Thoracic aorta (tissue), 2 donors: Measurements from ENCODE around the gene LRRC28. TPM values are rescaled to one million over a fixed set of nuclear protein-coding genes. Genes with fewer than 3 reads are reported as not detected.

Experiments used
- ATAC-seq: fragments of 150-250 bp; one replicate; pipeline ENCODE4 v1.8.0; 2017; ENCODE audit warnings: low read depth; ENCODE audit not compliant: insufficient number of reproducible peaks, low FRiP score
- DNase-seq: peaks from one replicate; pipeline ENCODE4 v3.0.0-alpha.2; 2020; ENCODE audit warnings: low spot score
- H3K27ac ChIP-seq, 2 donors: fragments of 200-600 bp; sonication (generic); 1 replicate in 1 of 2; 2 replicates in 1 of 2; pipeline ENCODE4 v1.5.1; 2016; ENCODE audit warnings: mild to moderate bottlenecking in 2 of 2, moderate library complexity in 2 of 2
- H3K27me3 ChIP-seq: fragments of 200-600 bp; sonication (generic); replicated peaks from 2 replicates; pipeline ENCODE4 v1.6.0; 2016; ENCODE audit warnings: mild to moderate bottlenecking; ENCODE audit not compliant: insufficient read depth
- H3K36me3 ChIP-seq: fragments of 200-600 bp; sonication (generic); one replicate; pipeline ENCODE4 v1.5.1; 2016
- H3K4me1 ChIP-seq, 2 donors: fragments of 200-600 bp; sonication (generic); 1 replicate in 1 of 2; 2 replicates in 1 of 2; pipeline versions ENCODE4 v1.5.1 to v1.6.0; 2016; ENCODE audit warnings: low read depth in 2 of 2, mild to moderate bottlenecking in 1 of 2; ENCODE audit not compliant: control insufficient read depth in 1 of 2
- H3K4me3 ChIP-seq: fragments of 200-600 bp; sonication (generic); 2 replicates; pipeline ENCODE4 v1.5.1; 2016; ENCODE audit warnings: mild to moderate bottlenecking
- H3K9me3 ChIP-seq: fragments of 200-600 bp; sonication (generic); 2 replicates; pipeline ENCODE4 v1.5.1; 2016
- CTCF ChIP-seq: fragments of 200-600 bp; sonication (generic); IDR thresholded peaks from one replicate; pipeline ENCODE4 v1.5.1; 2019; ENCODE audit warnings: antibody characterized with exemption
- total RNA-seq, 2 donors: library from RNA; depleted of rRNA; stranded (reverse); fragments of >200 nt; gene quantifications; one replicate each; pipeline versions ENCODE4 v1.1.0 to v1.2.3, GENCODE V29; 2016

The LRRC28 gene
- total RNA-seq, 2 donors from 2014 or later: 30.1 to 35.3 TPM

- ATAC-seq (no peak), DNase-seq (no peak)
- Histone ChIP-seq H3K4me1 (peaks cover 0 to 3% of the 10 kb centered on the region in 2 donors), H3K27ac (no peak overlapping the region), H3K36me3 (peaks cover 5% of the 10 kb centered on the region), H3K4me3 (no peak overlapping the region), H3K27me3 (no peaks in the 10 kb centered on the region), H3K9me3 (no peaks in the 10 kb centered on the region)
- no peak for TF ChIP-seq CTCF
Measured at GRCh38 chr15:99241752-99242151, 9.5 kb upstream of the LRRC28 start.

- no peak overlapping the region for H3K4me3 ChIP-seq
- ATAC-seq: no peak
- H3K27me3 ChIP-seq: no peaks in the 10 kb centered on the region
- TF ChIP-seq CTCF: no peak
- H3K4me1 ChIP-seq: peaks cover 10 to 21% of the 10 kb centered on the region in 2 donors
- DNase-seq: no peak
- no peaks in the 10 kb centered on the region for H3K9me3 ChIP-seq
- no peak overlapping the region for H3K27ac ChIP-seq
- H3K36me3 ChIP-seq: peaks cover 5% of the 10 kb centered on the region
Measured at GRCh38 chr15:99244306-99244705, 7.0 kb upstream of the LRRC28 start.

GRCh38 chr15:99247062-99247461, 4.2 kb upstream of the LRRC28 start:
- no peak for DNase-seq
- no peak for ATAC-seq

GRCh38 chr15:99248000-99248715, 3.1 kb upstream of the LRRC28 start:
- no peaks in the 10 kb centered on the region for H3K9me3 ChIP-seq
- no peaks in the 10 kb centered on the region for H3K27me3 ChIP-seq
- peak overlapping the region; percentile 75 for H3K4me3 ChIP-seq
- no peak for TF ChIP-seq CTCF
- no peak overlapping the region for H3K27ac ChIP-seq
- no peaks in the 10 kb centered on the region for H3K36me3 ChIP-seq
- no peak for ATAC-seq
- H3K4me1 ChIP-seq: peaks cover 18 to 41% of the 10 kb centered on the region in 2 donors
- DNase-seq: no peak

More at GRCh38 chr15:99247062-99247461, 4.2 kb upstream of the LRRC28 start:
- TF ChIP-seq CTCF: no peak
- Histone ChIP-seq H3K9me3 (no peaks in the 10 kb centered on the region), H3K4me3 (no peak overlapping the region), H3K27me3 (no peaks in the 10 kb centered on the region), H3K27ac (no peak overlapping the region), H3K36me3 (no peaks in the 10 kb centered on the region), H3K4me1 (peaks cover 13 to 33% of the 10 kb centered on the region in 2 donors)

- no peak for TF ChIP-seq CTCF
- ATAC-seq (peak; percentile 34), DNase-seq (no peak)
- Histone ChIP-seq H3K4me1 (peaks cover 18 to 41% of the 10 kb centered on the region in 2 donors), H3K9me3 (no peaks in the 10 kb centered on the region), H3K36me3 (no peaks in the 10 kb centered on the region), H3K27ac (peak within 1 kb of the TSS; percentile 89 to 98), H3K27me3 (no peaks in the 10 kb centered on the region), H3K4me3 (peak within 1 kb of the TSS; percentile 75)
Measured at GRCh38 chr15:99249270-99249841, 1.9 kb upstream of the LRRC28 start, which contains the start of gene TTC23. TTC23 (minus strand) TSS chr15:99249581; CDS start chr15:99228712, 20,869 bp downstream.
